Ramos (cell line): ENCODE data around the gene DPY30.
"Not testable (repeated sequence)": the region's sequence is repeated elsewhere in the genome, so short reads cannot be mapped to it uniquely, and the experiment has no call there.

Experiments used
- in situ Hi-C: fragments of 300-500 bp; cut with MboI; formaldehyde crosslinking; loops from one replicate; pipeline ENCODE4 v1.14.3; 2022; ENCODE audit warnings: low sequenced_read_pairs; ENCODE audit not compliant: unreplicated experiment

Gene DPY30

GRCh38 chr2:32039447-32040219 is at the start of gene DPY30:
DPY30 (minus strand) TSS chr2:32039805; CDS start chr2:32039456, 349 bp downstream.
- in situ Hi-C loops, result no loop called here

GRCh38 chr2:32074134-32074506 is 34.5 kb upstream of the DPY30 start:
- in situ Hi-C loops, result no loop called here

GRCh38 chr2:32067549-32067948 is 27.9 kb upstream of the DPY30 start:
- in situ Hi-C loops, result no loop called here

- in situ Hi-C loops, result no loop called here
These were observed 25.1 kb upstream of the DPY30 start for GRCh38 chr2:32064713-32065112.

- in situ Hi-C loops, result no loop called here
These were observed 24.5 kb upstream of the DPY30 start for GRCh38 chr2:32064021-32064601.

GRCh38 chr2:32063310-32064020 is 23.9 kb upstream of the DPY30 start, which contains the start of gene SPAST:
SPAST (plus strand) TSS chr2:32063556; CDS start chr2:32063832, 276 bp downstream.
- in situ Hi-C loops, result no loop called here

- in situ Hi-C loops, result no loop called here
These were observed 22.6 kb upstream of the DPY30 start for GRCh38 chr2:32061973-32062861.

- in situ Hi-C loops, result no loop called here
These were observed 21.8 kb upstream of the DPY30 start for GRCh38 chr2:32061430-32061829.

- in situ Hi-C loops, result no loop called here
These were observed 20.7 kb upstream of the DPY30 start for GRCh38 chr2:32060266-32060665.

- in situ Hi-C loops, result no loop called here
These were observed 18.5 kb upstream of the DPY30 start for GRCh38 chr2:32058130-32058529.

GRCh38 chr2:32054583-32054982 is 15.0 kb upstream of the DPY30 start:
- in situ Hi-C loops, result not testable (repeated sequence)

GRCh38 chr2:32051836-32052439 is 12.3 kb upstream of the DPY30 start:
- in situ Hi-C loops, result no loop called here

GRCh38 chr2:32043561-32043960 is 4.0 kb upstream of the DPY30 start:
- in situ Hi-C loops, result no loop called here

GRCh38 chr2:32034198-32034887 is 5.3 kb downstream of the DPY30 start:
- in situ Hi-C loops, result not testable (repeated sequence)

- in situ Hi-C loops, result not testable (repeated sequence)
These were observed 20.7 kb downstream of the DPY30 start for GRCh38 chr2:32018789-32019482.

- in situ Hi-C loops, result no loop called here
These were observed 26.7 kb downstream of the DPY30 start for GRCh38 chr2:32012872-32013271.

GRCh38 chr2:32011485-32011960 is 28.1 kb downstream of the DPY30 start:
- in situ Hi-C loops, result no loop called here

GRCh38 chr2:32010670-32011484 is 28.7 kb downstream of the DPY30 start, which contains the start of gene MEMO1:
MEMO1 (minus strand) TSS chr2:32011008; CDS start chr2:32010247, 761 bp downstream.
- in situ Hi-C loops, result no loop called here
